GM18505 (cell line): ENCODE data around the gene PFKFB3.

Source experiments
- ATAC-seq: cut with Tn5 transposase; IDR thresholded peaks from one replicate; pipeline ENCODE4 v1.9.1; 2021; ENCODE audit not compliant: unreplicated experiment
- POLR2A ChIP-seq: IDR thresholded peaks from 4 replicates; pipeline ENCODE4 v1.6.1; 2011; ENCODE audit warnings: borderline replicate concordance; ENCODE audit not compliant: insufficient read depth, insufficient read length; ENCODE audit errors: extremely low read depth

The PFKFB3 gene

GRCh38 chr10:6213257-6213905 lies 10.6 kb downstream of the PFKFB3 start:
- ATAC-seq: no peak
- no peak for TF ChIP-seq POLR2A

DNA sequence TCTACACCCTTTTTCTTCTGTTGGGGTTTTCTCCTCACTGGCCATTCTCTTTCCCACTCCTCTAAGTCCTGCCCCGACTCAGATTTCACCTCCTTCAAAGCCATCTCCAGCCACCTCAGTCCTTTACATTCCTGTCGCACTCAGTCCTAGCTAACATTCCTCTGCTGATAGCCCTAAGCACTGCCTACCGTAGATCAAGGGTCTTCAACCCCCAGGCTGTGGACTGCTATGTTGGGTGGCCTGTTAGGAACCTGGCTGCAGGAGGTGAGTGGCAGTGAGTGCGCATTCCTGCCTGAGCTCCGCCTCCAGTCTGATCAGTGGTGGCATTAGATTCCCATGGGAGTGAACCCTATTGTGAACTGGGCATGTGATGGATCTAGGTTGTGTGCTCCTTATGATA lies 11.2 kb downstream of the PFKFB3 start:
- no peak for ATAC-seq
- no peak for TF ChIP-seq POLR2A

DNA sequence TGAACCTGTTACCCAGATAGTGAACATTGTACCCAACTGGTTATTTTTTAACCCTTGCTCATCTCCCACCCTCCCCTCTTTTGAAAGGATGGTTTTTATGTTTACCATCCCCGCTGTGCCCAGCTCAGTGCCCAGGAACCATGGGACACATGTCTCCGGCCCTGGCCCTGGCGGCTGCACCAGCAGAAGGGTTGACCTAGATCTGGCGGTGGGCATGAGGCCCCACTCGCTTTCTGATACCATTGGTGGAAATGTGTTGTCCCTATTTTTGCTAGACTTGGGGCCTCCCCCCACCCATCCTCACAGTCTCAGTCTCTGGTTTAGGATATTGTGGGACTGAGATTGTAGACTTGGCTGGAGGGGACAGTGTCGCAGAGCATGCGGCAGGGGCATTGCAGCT lies 11.9 kb downstream of the PFKFB3 start:
- no peak for ATAC-seq
- no peak for TF ChIP-seq POLR2A

GRCh38 chr10:6215241-6215640 lies 12.5 kb downstream of the PFKFB3 start:
- no peak for TF ChIP-seq POLR2A
- no peak for ATAC-seq

DNA sequence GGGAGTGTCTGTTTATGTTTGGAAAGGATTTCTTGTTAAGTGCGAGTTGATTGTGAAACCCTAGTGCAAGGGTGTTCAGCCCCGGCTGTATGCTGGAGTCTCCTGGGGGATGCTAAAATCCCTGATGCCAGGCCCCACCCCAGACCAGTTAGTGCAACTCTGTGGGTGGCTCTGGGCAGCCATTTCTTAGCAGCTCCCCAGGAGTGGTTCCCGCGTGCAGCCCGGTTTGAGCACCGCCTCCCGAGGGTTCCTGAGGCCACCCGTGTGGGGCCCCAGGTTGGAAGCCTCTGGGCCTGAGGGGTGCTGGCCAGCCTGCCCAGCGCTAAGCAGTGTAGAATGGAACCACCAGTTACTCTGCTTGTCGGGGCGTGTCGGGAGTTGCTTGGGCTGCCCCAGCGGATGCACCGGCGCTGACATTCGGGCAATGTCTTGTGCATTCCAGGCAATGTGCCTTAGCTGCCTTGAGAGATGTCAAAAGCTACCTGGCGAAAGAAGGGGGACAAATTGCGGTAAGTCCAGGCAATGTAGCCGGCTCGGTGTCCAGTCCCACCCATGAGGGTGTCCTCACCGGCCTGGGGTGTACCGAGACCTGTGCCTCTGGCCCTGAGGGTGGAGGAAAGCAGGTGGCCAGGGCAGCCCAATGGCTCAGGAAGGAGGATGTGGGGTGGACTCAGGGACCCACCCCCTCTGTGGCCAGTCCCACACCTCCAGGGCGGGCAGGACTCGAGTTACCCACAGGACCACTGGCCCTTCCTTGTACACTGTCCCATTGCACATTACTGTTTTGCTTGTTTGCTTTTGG lies 13.2 kb downstream of the PFKFB3 start:
- ATAC-seq: no peak
- no peak for TF ChIP-seq POLR2A

DNA sequence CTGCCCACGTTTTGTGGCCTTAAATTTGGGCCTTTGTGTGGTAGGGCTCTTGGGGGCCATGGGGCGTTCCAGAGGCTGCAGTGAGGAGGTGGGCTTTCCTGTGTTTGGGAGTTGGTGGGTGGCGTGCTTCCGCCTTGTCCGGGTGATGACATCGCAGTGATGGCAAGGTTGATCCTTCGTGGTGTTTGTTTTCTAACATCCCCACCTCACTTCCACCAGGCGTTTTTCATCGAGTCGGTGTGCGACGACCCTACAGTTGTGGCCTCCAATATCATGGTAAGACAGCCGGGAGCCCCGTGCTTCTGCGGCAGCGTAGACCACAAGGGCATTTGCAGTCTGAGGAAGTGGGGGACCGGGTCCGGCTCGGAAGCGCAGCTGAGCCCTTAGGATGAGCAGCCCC lies 14.2 kb downstream of the PFKFB3 start:
- ATAC-seq: no peak
- no peak for TF ChIP-seq POLR2A

- TF ChIP-seq POLR2A: no peak
- ATAC-seq: no peak
Measured at GRCh38 chr10:6217611-6218010, 14.9 kb downstream of the PFKFB3 start.

DNA sequence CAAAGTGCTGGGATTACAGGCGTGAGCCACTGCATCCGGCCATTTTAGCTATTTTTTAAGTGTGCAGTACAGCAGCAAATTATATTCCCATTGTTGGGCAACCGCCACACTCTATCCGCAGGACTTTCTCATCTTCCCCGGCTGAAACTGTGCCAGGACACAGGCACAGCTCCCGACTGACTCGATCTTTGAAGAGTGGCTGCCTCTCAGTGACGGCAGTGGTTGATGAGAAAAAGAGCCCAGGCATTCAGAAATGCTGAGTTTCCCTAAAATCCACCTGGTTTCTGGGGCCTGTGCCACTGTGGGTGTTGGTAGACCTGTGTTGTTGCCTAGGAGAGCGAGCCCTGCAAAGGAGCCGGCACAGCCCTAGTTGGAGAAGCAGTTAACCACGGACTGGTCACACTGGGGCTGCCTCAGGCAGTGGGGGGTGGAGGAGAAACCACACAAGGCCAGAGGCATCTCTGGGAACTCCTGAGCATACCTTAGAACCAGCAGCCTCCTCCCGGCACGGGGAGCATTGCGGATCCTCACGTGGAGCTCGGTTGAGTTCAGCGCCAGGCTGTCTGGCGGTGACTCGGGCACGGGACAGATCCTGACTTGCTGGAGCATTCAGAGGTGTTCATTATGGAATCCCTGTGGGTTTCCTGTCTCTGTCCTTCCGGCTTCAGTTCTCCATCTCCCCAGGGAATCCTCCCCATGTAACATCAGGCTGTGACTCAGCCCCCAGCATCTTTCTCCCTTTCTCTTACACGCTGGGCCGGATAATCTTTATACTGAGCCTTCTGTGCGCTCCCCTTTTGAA lies 16.2 kb downstream of the PFKFB3 start:
- TF ChIP-seq POLR2A: no peak
- no peak for ATAC-seq

GRCh38 chr10:6219494-6219836 lies 16.7 kb downstream of the PFKFB3 start:
- TF ChIP-seq POLR2A: no peak
- ATAC-seq: no peak

GRCh38 chr10:6220418-6221191 lies 17.9 kb downstream of the PFKFB3 start:
- ATAC-seq: no peak
- TF ChIP-seq POLR2A: no peak

GRCh38 chr10:6221192-6221940 lies 18.6 kb downstream of the PFKFB3 start:
- no peak for ATAC-seq
- TF ChIP-seq POLR2A: no peak

DNA sequence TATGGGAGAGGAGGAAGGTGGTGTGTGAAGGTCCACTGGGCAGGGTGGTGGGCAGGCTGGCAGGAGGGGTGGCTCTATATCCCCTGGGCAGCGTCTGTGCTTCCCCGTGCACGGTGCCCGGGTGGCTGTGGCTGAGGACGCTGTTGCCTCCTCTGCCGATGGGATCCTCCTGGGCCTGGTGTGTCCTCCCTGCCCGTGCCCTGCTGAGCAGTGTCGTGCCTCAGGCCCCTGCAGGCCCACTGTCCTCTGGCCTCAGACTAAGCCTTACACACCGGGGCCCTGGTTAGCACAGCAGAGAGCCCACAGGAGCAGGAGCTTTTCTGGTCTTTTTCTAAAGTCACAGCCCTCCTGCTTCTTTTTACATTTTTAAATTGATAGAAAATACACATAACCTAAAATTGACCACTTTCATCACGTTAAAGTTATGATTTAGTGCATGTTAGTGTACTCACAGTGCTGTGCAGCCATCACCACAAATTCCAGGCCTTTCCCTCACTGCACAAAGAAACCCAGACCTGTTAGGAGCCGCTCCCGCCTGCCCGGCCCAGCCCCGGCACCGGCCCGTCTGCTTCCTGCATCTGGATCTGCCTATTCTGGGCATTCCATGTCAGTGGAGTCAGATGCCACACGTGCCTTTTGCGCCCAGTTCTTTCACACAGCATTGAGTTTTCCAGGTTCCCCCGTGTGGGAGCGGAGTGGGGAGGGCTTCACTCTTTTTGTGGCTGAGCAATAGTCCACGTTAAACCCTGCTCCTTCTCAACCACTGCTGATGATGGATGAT lies 19.4 kb downstream of the PFKFB3 start:
- no peak for TF ChIP-seq POLR2A
- ATAC-seq: no peak
